ENCODE data around the gene CYS1.
A peak's percentile ranks its signal among the peaks of the same experiment; 100 is the strongest.
"Not testable (repeated sequence)": the region's sequence is repeated elsewhere in the genome, so short reads cannot be mapped to it uniquely, and the experiment has no call there.

CYS1 gene, protein sequence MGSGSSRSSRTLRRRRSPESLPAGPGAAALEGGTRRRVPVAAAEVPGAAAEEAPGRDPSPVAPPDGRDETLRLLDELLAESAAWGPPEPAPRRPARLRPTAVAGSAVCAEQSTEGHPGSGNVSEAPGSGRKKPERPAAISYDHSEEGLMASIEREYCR

DNA sequence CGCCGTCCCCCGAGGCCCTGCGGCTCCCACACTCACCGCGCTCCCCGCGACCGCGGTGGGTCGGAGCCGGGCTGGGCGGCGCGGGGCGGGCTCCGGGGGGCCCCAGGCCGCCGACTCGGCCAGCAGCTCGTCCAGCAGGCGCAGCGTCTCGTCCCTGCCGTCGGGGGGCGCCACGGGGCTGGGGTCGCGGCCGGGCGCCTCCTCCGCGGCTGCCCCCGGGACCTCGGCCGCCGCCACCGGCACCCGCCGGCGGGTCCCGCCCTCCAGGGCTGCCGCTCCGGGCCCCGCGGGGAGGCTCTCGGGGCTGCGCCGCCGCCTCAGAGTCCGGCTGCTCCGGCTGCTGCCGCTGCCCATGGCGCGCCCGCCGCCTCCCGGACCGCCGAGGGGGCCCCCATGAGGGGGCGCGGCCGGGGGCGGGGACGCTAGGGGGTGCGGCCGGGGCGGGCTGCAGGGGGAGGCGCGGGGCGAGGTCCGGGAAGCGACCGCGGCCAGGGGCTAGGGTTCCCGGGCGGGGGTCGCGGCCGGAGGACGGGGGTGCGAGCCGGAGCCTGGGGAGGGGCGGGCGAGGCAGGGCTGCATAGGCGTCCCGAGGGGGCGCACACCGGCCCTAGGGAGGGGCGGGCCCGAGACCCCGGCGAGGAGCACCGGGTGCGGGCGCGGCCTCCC lies at the start of gene CYS1:
Gene CYS1 (minus strand): TSS at position 542 of the 666 bp plus-strand sequence. CDS start 188 bp downstream, at position 354.
- DNase-seq (ENCODE audit: low read depth in 2 of 2): no peak

- DNase-seq (ENCODE audit: low read depth in 2 of 2): no peak
Observed at GRCh38 chr2:10129490-10129889, 49.3 kb upstream of the CYS1 start.

DNA sequence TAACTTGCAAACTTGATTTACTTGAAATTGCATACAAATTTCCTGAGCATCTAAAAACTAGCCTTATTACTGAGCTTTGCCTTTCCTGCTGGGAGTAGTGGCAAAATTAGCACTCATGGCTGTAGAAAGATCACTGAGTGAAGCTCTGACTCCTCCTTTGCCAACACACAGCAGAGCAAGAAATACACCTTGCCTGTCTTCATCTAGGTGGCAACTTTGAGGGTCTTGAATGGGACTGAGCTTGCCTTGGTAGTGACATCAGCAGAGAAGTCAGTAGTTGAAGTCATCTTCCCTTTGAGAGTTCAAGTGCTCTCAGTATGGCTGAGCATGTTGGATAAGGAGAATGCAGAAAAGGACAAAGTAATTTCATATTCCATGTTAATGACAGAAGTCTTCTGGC lies 48.2 kb upstream of the CYS1 start:
- no peak for DNase-seq (ENCODE audit: low read depth in 2 of 2)

- DNase-seq (ENCODE audit: low read depth in 2 of 2): no peak
Observed at GRCh38 chr2:10126632-10127026, 46.4 kb upstream of the CYS1 start.

- DNase-seq (ENCODE audit: low read depth in 2 of 2): no peak
Observed at GRCh38 chr2:10125842-10126631, 45.8 kb upstream of the CYS1 start.

DNA sequence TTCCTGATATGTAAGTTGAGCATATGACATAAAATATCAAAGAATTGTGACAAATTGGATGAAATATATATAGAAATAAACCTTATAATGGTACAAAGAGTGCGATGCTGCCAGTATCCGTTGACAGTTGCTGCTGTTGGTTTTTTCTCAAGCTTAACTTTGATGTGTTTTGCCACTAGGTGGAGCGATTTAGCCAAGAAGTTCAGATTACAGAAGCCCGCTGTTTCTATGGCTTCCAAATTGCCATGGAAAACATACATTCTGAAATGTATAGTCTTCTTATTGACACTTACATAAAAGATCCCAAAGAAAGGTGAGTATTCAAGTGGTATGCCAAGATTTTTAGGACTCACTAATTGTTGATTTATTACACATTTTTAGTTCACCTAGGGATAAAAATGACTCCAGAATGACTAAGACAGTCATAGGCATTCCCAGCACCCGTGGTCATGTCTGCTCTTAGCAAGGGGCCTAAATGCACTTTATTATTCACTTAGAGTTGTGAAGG lies 44.4 kb upstream of the CYS1 start:
- DNase-seq (ENCODE audit: low read depth in 2 of 2): no peak

DNA sequence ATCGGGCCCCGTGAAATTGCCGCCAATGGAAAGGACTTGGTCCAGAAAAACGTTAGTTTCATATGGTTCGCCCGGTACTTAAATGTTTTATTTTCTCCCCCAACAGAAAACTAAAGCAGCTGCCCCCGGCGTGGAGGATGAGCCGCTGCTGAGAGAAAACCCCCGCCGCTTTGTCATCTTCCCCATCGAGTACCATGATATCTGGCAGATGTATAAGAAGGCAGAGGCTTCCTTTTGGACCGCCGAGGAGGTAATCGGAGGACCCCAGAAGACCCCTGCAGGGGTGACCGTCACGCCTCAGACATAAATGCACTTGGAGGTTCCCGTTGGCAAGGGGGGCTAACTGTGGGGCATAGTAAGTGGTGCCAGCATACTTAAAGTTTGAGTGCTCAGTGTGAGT lies 43.1 kb upstream of the CYS1 start:
- no peak for DNase-seq (ENCODE audit: low read depth in 2 of 2)

DNA sequence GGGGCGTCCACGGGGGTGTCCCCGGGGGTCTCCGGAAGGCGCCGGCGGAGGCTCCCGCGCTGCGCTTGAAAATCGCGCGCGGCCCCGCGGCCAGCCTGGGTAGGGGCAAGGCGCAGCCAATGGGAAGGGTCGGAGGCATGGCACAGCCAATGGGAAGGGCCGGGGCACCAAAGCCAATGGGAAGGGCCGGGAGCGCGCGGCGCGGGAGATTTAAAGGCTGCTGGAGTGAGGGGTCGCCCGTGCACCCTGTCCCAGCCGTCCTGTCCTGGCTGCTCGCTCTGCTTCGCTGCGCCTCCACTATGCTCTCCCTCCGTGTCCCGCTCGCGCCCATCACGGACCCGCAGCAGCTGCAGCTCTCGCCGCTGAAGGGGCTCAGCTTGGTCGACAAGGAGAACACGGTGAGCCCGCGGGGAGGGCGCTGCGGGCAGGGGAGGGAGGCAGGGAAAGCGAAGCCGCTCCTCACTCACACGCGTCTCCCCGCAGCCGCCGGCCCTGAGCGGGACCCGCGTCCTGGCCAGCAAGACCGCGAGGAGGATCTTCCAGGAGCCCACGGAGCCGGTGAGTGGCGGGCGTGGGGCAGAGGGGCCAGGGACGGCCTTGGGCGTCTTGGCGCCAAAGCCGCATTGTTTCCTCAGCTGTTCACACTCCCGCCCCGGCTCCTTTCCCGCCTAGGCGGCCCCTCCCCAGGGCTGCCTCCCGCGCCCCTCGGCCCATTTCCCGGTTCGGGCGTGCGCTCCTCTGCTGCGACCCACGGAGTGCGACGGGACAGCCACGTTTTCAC lies 42.5 kb upstream of the CYS1 start, which contains the start of gene RRM2:
Gene RRM2 (plus strand): TSS at position 240 of the 781 bp plus-strand sequence. CDS start 60 bp downstream, at position 300.
- peak; percentile 83 to 92 for DNase-seq (ENCODE audit: low read depth in 2 of 2)

GRCh38 chr2:10120877-10121574 lies 40.8 kb upstream of the CYS1 start:
- no peak for DNase-seq (ENCODE audit: low read depth in 2 of 2)

GRCh38 chr2:10120158-10120876 lies 40.1 kb upstream of the CYS1 start:
- peak; percentile 86 to 98 for DNase-seq (ENCODE audit: low read depth in 2 of 2)

DNA sequence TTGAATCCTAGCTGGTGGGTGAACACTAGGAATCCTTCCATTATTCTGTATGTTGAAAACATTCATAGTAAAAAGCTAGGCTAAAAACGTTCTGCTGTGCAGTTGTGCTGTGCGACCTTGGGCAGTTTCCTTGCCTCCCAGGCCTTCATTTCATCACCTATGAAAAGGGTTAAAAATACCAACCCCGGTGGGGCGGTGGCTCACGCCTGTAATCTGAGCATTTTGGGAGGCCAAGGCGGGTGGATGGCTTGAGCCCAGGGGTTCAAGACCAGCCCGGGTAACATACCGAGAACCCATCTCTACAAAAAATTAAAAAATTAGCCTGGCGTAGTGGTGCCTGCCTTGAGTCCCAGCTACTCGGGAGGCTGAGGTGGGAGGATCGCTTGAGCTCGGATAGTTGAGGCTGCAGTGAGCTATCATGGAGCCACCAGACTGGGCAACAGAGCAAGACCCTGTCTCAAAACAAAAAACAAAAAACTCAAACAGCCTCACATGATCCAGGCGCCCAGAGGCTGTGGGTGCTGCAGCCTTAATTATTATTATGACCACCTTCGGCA lies 39.5 kb upstream of the CYS1 start:
- no peak for DNase-seq (ENCODE audit: low read depth in 2 of 2)

DNA sequence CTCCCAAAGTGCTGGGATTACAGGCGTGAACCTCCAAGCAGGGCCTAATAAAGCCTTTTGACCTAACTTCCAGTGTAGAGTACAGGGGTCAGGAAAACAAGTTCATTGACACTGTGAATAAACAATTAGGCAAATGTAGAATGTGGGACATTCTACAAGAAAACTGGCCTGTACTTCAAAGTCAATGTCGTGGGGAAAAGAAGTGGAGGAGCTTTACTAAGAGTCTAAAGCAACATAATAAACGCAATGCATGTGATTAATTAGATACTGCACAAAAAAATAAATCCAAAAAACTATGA lies 38.8 kb upstream of the CYS1 start:
- no peak for DNase-seq (ENCODE audit: low read depth in 2 of 2)

DNA sequence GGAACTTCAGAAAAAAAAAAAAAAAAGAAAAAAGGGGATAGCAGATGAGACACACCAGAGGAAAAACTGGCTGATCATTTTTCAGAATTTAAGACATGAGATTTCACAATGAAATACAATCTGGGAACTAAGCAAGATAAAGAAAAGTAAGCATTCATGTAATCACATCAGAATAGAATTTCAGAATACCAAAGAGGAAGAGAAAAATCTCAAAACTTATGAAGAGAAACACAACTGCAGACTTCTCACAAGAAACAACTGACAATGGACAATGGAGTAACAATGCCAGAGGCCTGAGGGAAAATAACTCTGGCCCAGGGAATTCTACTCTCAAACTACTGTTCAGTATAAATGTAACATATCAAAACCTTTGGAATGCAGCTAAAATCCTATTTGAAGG lies 29.1 kb upstream of the CYS1 start:
- no peak for DNase-seq (ENCODE audit: low read depth in 2 of 2)

DNA sequence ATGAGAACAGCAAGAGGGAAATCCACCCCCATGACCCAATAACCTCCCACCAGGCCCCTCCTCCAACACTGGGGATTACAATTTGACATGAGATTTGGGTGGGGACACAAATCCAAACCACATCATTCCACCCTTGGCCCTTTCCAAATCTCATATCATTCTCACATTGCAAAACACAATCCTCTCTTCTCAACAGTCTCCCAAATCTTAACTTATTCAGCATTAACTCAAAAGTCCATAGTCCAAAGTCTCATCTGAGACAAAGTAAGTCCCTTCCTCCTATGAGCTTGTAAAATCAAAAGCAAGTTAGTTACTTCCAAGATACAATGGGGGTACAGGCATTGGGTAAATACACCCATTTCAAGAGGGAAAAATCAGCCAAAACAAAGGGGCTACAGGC lies 24.7 kb upstream of the CYS1 start:
- DNase-seq (ENCODE audit: low read depth in 2 of 2): not testable (repeated sequence)

GRCh38 chr2:10103179-10103578 lies 23.0 kb upstream of the CYS1 start:
- DNase-seq (ENCODE audit: low read depth in 2 of 2): no peak

DNA sequence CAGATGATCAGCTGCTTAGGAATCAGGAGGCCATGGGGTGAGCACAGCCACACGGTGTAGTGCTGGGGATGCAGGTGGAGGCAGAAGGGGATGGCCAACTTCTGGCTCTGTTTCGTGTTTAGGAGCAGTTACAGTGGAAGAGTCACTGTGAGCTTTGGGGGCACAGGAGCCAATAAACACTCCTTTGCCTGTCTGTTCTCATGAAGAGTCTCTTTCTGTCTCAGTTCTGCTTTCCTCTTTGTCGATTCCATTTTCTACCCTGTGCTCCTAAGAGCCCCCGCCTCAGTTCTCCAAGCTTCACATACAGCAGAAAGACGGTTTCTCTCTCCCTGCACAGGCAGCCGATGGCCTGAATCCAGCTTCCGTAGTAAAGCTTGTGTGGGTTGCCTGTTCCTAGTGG lies 21.3 kb upstream of the CYS1 start:
- no peak for DNase-seq (ENCODE audit: low read depth in 2 of 2)

DNA sequence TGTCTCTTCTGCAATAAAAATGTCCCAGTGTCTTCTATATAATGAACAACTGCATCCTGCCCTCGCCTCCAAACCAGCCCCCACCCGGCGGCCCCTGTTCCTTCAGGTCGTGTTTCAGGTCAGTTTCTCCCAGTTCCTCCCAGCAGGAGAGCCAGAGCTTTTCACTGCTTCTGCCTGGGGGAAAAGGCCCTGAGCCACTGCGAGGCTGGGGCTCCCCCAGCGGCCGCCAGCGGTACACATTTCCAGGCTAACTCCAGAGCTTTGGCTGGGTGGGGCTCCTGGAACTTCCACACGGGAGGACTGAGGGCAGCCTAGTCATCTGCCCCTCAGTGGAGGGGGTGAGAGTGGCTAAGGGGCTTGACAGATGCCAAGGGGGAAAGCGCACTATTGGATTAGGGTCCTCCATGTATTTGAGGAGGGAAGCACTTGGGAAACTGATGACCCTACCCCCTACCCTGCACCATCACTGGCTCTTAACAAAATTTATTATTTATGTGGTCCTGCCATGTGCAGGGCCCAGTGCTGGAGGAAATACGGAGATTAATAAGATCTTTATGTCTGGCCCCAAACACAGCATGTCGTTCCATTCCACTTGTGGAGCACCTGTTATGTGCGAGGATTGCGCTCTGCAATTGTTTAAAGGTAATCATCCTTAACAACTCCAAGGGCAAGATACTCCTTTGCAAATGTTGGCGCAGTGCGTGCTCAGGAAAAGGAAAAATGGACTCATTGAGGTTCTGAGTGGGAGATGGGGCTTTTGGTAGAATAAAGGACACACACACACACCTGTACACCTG lies 17.3 kb upstream of the CYS1 start:
- DNase-seq (ENCODE audit: low read depth in 2 of 2): peak in 1 of 2 experiments; percentile 38

DNA sequence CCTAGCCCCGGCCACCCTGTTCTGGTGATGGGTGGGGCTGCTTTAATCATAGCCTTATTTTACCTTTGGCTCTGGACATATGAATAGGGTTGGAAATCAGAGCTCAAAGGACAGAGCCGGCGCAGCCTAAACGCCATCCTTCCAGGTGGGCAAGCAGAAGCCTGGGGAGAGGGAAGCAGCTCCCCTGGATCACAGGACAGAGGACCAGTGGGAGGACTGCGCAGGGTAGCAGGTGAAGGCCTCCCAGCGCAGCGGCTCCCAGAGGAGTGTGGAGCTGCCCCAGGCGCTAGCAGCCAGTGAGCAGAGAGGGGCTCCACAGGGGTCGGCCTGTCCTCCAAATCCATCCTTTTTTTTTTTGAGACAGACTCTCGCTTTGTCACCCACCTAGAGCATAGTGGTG lies 16.4 kb upstream of the CYS1 start:
- DNase-seq (ENCODE audit: low read depth in 2 of 2): no peak

GRCh38 chr2:10095175-10095574 lies 15.0 kb upstream of the CYS1 start:
- DNase-seq (ENCODE audit: low read depth in 2 of 2): no peak
